Fibroblast of upper back skin (primary cell): ENCODE results near the gene RMDN3.
A peak's percentile ranks its signal among the peaks of the same experiment; 100 is the strongest.

ENCODE experiments used
- DNase-seq: peaks from one replicate; pipeline ENCODE4 v3.0.0-alpha.2; 2013

RMDN3 gene, protein sequence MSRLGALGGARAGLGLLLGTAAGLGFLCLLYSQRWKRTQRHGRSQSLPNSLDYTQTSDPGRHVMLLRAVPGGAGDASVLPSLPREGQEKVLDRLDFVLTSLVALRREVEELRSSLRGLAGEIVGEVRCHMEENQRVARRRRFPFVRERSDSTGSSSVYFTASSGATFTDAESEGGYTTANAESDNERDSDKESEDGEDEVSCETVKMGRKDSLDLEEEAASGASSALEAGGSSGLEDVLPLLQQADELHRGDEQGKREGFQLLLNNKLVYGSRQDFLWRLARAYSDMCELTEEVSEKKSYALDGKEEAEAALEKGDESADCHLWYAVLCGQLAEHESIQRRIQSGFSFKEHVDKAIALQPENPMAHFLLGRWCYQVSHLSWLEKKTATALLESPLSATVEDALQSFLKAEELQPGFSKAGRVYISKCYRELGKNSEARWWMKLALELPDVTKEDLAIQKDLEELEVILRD

DNA sequence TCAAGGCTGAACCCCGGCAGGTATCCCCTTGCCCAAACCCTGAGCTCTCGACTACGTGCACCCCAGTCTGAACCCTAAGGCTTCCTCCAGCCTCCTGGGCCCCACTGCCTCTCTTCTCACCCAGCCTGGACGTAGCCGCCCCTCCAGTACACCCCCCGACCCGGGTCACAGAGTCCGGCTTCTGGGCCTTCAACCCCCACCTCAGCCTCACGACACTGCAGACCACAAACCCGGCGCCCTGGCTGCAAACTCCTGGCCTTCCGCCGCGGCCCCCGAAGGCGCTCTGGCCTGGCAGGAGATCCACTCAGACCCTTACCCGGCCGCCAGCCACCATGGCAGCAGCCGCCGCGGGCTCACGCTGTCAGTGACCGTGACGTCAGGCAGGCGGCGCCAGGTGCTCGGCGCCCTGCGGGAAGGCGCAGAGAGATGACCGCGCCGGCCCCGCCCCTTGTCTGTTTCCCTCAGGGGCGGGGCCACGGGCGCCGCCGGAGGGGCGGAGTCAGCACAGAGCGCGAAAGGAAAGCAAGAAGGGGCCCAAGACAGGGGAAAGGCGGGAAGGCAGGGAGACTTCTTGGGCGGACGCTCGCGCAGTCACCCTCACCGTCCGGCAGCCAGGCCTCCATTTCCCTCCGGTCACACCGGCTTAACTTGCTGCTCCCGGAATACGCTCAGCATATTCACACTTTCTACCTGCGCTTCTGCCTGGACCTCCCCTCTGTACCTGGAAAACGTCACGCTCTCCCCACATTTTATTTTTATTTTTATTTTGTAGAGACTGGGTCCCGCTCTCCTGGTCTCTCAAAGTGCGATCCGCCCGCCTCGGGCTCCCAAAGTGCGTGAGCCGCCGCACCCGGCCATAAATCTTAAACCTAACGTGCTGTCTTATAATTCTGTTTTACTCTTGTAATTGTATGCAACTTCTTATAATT, at the start of gene RMDN3:
RMDN3 (minus strand) TSS at position 372 of the 929 bp plus-strand sequence. CDS start 471 bp downstream, outside the sequence.
- peak; percentile 90 for DNase-seq

DNA sequence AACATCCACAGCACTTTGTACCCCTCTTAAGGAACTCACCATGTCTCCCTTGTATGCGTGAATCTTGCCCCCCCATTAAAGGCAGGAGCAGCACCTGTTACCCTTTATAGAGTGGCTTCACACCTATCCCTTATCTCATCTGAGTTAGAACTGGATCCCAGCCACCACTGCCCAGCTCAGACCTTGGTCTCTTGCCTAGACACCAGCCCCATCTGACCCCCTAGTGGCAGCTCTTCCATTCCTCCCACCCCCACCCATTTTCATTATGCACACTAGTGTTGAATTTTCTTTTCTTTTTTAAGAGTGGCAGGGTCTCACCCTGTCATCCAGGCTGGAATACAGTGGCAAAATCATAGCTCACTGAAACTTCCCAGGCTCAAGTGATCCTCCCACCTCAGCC, 48.6 kb upstream of the RMDN3 start:
- DNase-seq: no peak

DNA sequence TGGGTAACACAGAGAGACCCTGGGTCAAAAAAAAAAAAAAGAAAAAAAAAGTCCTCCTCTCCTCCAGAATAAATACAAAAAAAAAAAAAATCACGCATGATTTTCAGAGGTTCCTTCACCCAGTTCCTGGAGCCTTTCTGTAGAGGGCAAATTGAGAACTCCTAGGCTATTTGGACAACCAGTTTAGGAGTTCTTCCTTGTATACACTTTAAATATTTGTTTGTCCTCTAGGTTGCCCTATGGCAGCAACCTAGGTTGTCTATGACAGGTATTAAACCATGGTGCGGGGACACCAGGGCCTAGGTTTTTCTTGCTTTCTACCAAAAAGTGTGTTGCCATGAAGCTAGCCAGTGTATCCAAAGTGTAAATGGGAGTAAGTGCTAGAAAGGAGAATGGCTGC, 48.0 kb upstream of the RMDN3 start:
- no peak for DNase-seq

DNA sequence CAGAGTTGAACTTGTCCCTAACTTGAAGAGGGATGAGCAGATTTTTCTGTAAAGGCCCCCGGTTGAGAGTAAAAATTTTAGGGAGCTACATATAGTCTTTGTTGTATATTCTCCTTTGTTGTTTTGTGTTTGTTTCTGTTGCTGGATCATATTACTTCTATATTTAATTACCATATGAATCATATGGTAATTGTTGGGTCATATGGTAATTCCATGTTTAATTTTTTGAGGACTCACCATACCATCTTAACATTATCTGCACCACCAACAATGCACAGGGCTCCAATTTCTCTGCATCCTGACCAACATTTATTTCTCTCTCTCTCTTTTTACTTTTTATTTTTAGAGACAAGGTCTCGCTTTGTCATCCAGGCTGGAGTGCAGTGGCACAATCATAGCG, 44.5 kb upstream of the RMDN3 start:
- DNase-seq: no peak

DNA sequence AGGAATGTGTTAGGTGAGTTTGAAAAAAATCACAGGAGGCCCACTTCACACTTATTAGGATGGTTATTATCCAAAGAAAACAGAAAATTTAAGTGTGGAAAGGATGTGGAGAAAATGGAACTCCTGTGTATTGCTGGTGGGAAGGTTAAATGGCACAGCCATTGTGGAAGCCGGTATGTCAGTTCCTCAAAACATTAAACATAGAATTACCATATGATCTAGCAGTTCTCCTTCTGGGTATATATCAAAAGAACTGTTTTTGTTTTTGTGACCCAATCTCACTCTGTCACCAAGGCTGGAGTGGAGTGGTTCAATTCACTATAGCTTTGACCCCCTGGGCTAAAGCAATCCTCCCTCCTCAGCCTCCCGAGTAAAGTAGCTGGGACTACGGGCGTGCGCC, 41.5 kb upstream of the RMDN3 start:
- DNase-seq: no peak

DNA sequence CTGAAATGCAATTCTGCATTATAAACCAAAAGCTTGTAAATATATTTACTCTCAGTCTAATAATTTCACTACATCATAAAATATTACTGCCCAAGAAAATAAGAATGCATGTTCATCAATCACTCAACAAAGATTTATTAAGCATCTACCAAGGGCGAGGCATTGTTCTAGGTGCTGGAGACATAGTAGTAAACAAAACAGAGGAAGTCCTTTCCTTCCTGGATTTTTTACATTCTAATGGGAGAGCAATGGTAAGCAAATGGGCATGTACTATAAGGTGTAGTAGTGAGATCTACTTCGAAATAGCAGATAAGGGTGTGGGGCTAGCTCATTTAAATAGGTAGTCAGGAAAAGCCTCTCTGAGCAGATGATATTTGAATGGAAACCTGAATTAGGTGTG, 41.0 kb upstream of the RMDN3 start:
- DNase-seq: no peak

DNA sequence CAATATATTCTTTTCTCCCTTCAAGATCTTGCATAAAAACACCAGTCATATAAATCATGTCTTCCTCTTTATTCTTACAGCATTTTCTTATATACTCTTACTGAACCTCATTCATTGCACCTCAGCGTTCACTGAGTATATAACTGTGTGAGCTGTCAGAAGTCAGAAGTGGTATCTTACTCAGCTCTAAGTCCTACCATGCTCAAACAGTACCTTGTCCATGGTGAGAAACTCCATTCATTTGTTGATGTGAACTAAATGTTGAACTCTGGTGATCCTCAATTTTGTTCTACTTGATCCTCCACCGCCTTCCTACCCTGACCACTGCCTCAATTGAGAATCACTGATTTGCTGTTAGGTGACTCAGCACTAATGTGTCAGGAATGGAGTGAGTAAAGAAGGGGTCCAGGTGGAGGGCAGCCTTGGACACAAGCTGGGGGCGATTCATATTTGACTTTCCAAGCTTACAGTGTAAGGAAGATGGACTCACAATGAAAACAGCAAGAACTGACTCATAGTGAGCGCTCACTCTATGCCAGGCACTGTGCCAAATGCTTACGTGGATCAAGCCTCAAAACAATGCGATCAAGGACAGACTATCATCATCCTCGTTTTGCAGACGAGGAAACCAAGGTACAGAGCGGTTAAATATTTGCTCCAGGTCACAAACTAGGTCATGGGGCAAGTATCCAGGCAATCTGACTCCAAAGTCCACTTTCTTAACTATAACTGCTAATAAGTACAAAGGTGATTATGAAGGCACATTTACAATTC, 38.3 kb upstream of the RMDN3 start:
- DNase-seq: peak; percentile 90

DNA sequence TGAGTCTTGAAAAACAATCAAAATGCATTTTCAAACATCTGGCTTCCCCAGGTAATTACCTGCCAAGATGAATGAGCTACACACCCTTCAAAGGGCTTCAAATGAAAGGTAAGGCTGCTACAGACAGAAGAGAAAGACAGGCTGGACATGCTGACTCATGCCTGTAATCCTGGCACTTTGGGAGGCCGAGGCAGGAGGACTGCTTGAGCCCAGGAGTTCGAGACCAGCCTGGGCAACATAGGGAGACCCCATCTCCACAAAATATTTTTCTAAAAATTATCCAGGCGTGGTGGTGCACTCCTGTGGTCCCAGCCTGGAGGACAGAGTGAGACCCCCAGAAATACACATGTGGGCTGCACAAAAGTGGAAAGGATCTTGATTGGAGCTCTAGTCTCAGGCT, 37.3 kb upstream of the RMDN3 start:
- DNase-seq: no peak

DNA sequence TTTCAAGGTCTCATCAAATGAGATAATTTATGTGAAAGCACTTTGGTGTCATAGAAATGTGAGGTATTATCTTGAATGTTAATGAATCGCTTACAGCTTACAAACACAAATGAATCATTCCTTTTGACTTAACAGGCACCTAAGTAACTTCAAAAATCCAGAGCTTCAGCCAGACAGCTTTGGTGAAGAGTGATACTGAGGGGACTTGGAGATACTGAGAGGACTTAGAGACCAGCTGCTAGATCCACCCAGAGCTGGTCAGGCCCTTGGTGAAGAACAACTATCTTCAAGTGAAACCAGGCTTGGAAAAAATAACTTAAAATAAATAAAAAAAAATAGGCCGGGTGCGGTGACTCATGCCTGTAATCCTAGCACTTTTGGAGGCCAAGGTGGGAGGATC, 35.7 kb upstream of the RMDN3 start:
- no peak for DNase-seq

DNA sequence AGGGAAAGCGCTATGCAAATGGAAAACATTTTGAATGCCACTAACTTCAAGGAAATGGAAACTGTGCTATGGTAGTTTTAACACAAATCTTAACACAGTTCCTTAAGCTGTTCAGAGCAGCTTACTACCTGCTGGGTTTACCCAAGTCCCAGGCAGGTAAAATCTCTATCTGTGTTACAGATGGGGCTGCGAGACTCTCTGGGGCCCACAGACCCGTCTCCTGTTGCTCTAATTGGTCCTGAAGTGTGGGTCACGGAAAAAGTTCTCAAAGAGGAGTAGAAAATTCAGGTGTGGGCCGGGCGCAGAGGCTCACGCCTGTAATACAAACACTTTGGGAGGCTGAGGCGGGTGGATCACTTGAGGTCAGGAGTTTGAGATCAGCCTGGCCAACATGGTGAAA, 34.9 kb upstream of the RMDN3 start:
- no peak for DNase-seq

DNA sequence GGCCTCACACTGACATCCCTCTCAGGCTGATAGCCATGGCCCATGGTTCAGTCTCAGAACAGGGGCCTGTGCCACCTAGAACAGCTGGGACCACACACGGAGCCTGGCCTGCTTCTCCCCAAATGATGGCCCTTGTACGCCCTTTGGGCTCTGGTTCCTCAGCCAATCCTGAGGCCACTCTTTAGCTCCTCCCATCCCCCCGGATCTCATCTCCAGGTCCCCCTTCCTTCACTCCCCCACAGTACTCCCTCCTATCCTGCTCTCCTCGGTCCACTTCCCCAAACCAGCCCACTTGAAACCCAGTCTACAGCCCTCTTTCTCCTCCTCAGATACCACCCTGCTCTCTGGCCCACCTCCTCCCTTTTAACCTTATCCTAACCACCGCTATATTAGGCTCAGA, 34.1 kb upstream of the RMDN3 start:
- no peak for DNase-seq

DNA sequence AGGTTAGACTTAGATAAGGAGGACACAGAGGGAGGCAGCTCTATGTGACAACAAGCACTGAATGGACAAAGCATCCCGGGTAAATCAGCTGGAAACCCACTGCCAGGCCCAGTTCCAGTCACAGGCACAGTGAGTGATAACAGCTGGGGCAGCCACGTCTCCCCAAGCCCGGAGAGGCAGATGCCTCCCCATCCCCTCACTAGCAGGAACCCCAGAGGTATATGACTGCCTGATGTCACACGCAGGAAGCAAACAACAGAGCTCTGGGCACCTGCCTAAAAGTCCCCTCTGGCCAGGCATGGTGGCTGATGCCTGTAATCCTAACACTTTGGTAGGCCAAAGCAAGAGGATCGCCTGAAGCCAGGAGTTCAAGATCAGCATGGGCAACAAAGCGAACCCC, 32.9 kb upstream of the RMDN3 start:
- DNase-seq: no peak

DNA sequence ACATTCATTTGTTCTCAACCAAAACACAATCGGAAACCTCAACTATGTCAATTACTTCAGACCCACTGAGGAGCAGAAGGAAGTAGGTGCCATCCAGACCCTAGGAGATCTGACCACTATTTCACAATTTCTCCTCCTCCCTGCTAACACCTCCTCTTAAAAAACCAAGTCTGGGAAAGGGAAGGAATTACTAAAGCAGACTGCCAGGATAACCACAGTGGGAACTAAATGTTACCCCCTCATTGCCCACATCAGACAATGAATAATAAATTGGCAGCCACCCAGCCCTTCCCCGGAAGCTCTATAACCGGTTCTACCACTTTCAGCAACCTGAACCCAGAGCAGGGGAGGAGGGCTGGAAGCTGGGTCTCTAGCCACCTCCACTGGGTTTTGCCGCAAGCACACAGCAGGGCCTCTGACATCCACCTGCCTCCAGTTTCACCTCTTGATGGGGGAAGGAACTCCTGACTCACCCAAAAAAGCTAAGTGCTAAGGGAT, 32.3 kb upstream of the RMDN3 start:
- DNase-seq: peak; percentile 71

DNA sequence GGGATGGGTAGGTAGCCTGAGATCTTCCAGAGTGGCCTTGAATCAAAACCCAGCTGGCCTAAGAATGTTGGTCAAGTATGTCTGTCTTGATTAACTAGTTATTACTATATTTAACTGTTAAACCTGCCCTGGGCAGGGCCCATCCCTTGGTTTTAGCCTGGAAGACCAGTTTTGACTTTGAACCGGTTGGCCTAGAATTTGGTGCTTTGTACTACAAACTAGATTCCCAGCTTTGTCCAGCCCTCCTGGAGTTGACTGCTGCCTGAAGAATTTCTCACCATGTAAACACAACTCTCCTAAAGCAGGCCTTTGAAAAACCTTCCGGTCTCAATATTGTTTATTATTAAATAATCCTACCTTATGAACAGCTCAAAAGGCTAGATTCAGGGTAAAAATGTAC, 30.8 kb upstream of the RMDN3 start:
- DNase-seq: no peak

DNA sequence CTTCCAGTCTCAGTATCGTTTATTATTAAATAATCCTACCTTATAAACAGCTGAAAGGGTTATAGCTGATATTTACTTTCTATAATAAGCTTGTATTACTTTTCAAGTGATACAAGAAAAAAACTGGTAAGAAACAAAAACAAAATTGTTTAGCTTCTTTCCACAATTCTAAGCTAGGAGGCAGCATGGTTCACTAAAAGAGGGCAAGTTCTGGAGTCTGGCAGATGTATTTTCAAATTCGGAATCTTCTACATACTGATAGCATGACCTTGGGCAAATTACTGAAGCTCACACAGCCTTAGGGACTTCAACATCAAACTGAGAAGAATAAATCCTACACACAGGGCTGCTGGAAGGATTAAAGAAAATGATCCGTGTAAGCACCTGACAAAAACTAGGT, 30.1 kb upstream of the RMDN3 start:
- no peak for DNase-seq

DNA sequence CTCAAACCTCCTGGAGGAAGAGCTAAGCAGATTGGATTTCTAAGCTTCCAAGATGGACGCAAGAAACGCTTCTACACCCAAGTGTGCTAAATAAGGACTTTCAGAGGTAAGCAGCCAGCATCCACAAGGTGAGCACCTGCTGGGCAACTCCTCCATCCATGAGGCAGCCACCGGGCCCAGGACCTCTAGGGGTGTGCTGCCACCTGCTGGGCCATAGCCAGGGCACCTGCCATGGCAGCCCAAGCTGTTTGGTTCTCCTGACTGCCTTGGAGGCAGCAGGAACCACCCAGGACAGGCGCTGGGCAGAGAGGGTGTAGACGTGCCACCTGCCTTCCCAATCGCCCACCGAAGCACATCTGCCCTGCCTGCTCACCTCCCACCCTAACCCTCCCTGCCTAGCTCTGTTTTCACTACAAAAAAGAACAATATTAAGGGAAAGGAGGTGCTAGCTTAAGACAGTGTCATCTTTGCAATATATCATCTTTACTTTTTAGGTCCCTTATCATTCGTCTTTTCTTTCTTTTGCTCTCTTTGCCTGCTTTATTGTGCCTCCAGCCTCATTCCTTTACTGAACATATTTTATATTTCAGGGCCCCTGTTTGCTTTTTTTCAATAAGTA, 27.7 kb upstream of the RMDN3 start:
- no peak for DNase-seq

DNA sequence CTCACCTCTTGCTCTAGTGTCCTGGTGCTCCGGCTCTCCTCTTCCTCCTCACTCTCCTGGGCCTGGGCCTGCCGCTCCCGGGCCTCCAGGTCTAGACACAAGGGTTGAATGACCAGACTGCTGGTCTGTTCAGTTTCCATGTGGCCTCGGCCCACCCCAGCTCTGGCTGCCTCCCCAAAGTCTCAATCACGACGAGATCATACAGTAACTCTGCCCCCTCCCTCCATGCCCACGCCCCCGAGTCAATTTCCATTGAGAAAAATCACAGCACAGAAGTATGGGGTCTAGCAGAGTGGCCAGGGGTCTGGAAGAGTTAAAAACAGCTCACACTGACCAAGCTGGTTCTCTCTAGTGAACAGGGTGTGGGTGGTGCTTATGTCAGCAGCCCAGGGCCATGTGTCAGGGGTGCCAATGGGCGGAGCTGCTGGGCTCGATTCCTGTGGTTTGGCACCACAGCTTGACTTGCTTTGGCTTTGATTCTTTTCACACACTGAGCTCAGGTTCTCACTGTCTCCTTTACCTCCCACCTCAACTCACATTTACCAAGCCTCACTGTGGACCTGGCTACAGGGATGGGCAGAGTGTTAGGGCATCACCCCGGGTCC, 21.6 kb upstream of the RMDN3 start:
- no peak for DNase-seq

DNA sequence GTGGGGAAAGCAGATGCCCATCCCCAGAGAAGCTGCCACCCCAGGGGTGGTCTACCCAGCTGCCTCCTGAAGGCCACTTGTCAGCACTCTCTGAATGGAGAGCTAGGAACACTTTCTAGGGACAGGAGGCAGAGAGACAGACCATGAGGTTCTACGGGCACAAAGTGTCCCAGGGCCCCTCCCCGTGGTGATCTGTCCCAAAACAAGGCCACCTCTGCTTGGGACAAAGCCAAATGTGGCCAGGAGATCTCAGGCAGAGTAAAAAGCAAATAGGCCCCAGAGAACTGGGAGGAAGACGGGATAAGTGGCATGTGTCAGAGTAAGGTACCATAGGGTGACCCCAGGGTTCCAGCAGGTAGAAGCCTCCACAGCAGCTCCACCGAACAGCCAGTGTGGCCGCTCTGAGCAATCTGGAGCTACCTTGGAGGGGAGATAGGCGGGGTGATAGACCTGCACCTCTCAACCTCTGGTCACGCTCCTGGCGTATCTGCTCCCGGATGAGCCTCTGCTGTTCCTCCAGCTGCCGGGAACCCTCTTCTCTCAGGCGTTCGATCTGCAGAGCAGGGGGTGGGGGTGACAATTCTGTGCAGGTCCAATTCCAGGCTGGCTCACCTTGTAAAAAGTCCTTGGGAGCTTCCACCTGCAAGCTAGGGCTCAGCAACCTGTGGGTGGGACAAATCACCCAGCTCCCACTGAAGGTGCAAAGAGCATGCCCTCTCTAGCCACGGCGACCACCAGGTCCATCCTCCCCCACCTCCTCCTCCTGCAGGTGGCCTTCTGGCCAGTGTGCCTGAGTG, 20.9 kb upstream of the RMDN3 start:
- DNase-seq: no peak

DNA sequence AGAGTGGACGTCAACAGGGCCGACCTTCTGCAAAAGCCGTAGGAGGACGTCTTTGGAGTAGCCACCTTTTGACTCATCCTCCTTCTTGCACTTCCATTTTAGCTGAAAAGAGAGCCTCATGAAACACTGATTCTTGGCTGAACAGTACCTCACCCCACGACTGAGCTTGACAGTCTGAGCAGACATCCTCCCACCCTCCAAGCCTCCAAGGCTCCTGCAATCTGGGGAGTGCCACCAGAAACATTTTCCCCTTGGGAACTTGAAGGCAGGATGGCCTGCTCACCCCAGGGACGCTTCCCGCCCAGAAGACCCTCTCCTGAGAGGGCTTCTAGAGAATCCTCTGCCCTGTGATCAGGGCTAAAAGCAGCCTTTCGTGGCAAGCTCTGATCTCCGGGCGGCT, 20.0 kb upstream of the RMDN3 start:
- no peak for DNase-seq

DNA sequence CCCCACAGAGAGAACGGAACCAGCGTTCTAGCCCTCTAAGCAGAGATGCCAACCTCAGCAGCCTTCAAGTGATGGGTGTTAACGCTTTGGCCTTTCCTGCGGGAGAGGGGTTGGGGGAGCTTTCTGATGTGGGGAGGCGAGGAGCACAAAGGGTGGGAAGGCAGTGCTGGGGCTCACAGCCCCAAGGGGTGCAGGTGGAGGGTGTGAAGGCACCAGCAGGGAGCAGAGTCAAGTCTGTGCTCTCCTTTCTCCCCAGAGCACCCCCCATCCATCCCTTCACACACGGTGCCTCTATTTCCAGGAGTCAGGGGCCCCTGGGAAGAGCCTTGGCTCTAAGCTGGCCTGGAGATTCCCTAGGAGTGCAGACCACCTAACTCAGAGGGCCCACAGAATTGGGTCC, 18.8 kb upstream of the RMDN3 start:
- no peak for DNase-seq

DNA sequence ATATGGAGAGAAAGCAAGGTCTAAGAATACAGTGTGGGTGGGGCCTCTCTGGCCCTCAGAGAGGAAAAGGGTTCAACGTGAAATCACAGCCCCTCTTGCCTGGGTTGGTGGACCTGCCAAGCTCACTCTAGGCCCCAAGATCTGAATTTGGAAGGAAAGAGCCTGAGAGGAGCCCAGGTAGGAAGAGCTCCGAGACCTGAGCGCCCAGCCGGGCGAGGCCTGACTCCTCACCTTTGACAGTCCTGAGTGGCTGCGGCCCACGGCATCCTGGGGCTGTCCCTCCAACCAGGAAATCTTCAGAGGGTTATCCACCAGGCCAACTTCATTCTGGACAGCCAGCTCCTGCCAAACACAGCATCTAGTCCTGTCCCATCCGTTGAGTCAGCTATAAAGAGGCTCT, 18.4 kb upstream of the RMDN3 start:
- DNase-seq: no peak
